HepG2 (cell line): Measurements from ENCODE around the gene ZP2. TPM values are rescaled to one million over a fixed set of nuclear protein-coding genes. Genes with fewer than 3 reads are reported as not detected.
A peak's percentile ranks its signal among the peaks of the same experiment; 100 is the strongest.

Source experiments
- ATF7-NPFF ChIP-seq: sonication (generic); formaldehyde crosslinking; IDR thresholded peaks from 2 replicates; pipeline ENCODE4 v1.8.1; 2023; ENCODE audit warnings: mild to moderate bottlenecking, low read depth, missing genetic modification reagents, moderate library complexity
- ATM ChIP-seq: fragments of 450-650 bp; IDR thresholded peaks from 2 replicates; pipeline ENCODE4 v1.7.1; 2017; ENCODE audit warnings: mild to moderate bottlenecking, borderline replicate concordance
- CTCF ChIP-seq: sonication (generic); formaldehyde crosslinking; IDR thresholded peaks from 2 replicates; pipeline ENCODE4 v1.5.0; 2020; ENCODE audit warnings: mild to moderate bottlenecking, missing genetic modification reagents, moderate library complexity
- DBP ChIP-seq: sonication (generic); formaldehyde crosslinking; IDR thresholded peaks from 2 replicates; pipeline ENCODE4 v1.4.0; 2020; ENCODE audit warnings: missing genetic modification reagents; ENCODE audit errors: not compliant biosample characterization
- DR1 ChIP-seq: sonication (generic); formaldehyde crosslinking; IDR thresholded peaks from 2 replicates; pipeline ENCODE4 v1.8.0; 2021; ENCODE audit warnings: mild to moderate bottlenecking, missing genetic modification reagents, inconsistent platforms
- FUBP1 ChIP-seq: sonication (generic); formaldehyde crosslinking; IDR thresholded peaks from 2 replicates; pipeline ENCODE4 v1.5.1; 2020; ENCODE audit warnings: missing genetic modification reagents, mild to moderate bottlenecking, borderline replicate concordance
- MEIS2 ChIP-seq: sonication (generic); formaldehyde crosslinking; IDR thresholded peaks from 2 replicates; pipeline ENCODE4 v1.9.0; 2021; ENCODE audit warnings: mild to moderate bottlenecking, missing genetic modification reagents
- SP4 ChIP-seq: sonication (generic); formaldehyde crosslinking; IDR thresholded peaks from 2 replicates; pipeline ENCODE4 v1.8.1; 2023; ENCODE audit warnings: mild to moderate bottlenecking, missing genetic modification reagents
- TAF1 ChIP-seq: sonication (generic); formaldehyde crosslinking; IDR thresholded peaks from 2 replicates; pipeline ENCODE4 v1.4.0; 2020; ENCODE audit warnings: missing genetic modification reagents
- TCF12 ChIP-seq, 2 experiments: fragments of 450-650 bp in 1 of 2; sonication (generic) in 1 of 2; formaldehyde crosslinking in 1 of 2; IDR thresholded peaks; 2 replicates each; pipeline versions ENCODE4 v1.6.1 to v1.8.0; 2017 to 2022; ENCODE audit warnings: antibody characterized with exemption in 1 of 2, mild to moderate bottlenecking in 1 of 2, missing genetic modification reagents in 1 of 2, moderate library complexity in 1 of 2
- TCF7 ChIP-seq: sonication (generic); IDR thresholded peaks from 2 replicates; pipeline ENCODE4 v1.6.1; 2016; ENCODE audit warnings: antibody characterized with exemption, low read depth
- TSC22D2 ChIP-seq: sonication (generic); formaldehyde crosslinking; IDR thresholded peaks from 2 replicates; pipeline ENCODE4 v1.5.1; 2020; ENCODE audit warnings: missing genetic modification reagents, mild to moderate bottlenecking, borderline replicate concordance
- ZBTB25 ChIP-seq: IDR thresholded peaks from 2 replicates; pipeline ENCODE4 v1.6.1; 2018; ENCODE audit warnings: missing genetic modification reagents
- ZNF275 ChIP-seq: sonication (generic); formaldehyde crosslinking; IDR thresholded peaks from 2 replicates; pipeline ENCODE4 v1.8.0; 2022; ENCODE audit warnings: missing genetic modification reagents, mild to moderate bottlenecking, inconsistent platforms, borderline replicate concordance
- ZNF292 ChIP-seq: sonication (generic); formaldehyde crosslinking; IDR thresholded peaks from 2 replicates; pipeline ENCODE4 v1.8.1; 2022; ENCODE audit warnings: mild to moderate bottlenecking, low read depth, missing genetic modification reagents, borderline replicate concordance
- ZNF562 ChIP-seq: sonication (generic); formaldehyde crosslinking; IDR thresholded peaks from 2 replicates; pipeline ENCODE4 v1.8.0; 2022; ENCODE audit warnings: missing genetic modification reagents, borderline replicate concordance
- ZNF75D ChIP-seq: sonication (generic); formaldehyde crosslinking; IDR thresholded peaks from 2 replicates; pipeline ENCODE4 v1.8.1; 2023; ENCODE audit warnings: missing genetic modification reagents, mild to moderate bottlenecking, borderline replicate concordance
- polyA plus RNA-seq, 8 experiments: library from polyadenylated mRNA; depleted of rRNA in 3 of 8; stranded (reverse) in 7 of 8; unstranded in 1 of 8; fragments of >200 nt; fragmentation: Illumina TruSeq in 4 of 8; extraction: Trizol in 4 of 8; gene quantifications; 2 replicates each; pipeline versions ENCODE4 v1.2.1 to v1.2.3, GENCODE V29; 2011 to 2016; ENCODE audit warnings: low read depth in 4 of 8, missing spikeins in 1 of 8, mixed read lengths in 1 of 8; ENCODE audit not compliant: insufficient read depth in 1 of 8
- total RNA-seq, 5 experiments: library from RNA; depleted of rRNA; stranded (reverse); fragments of >200 nt; fragmentation: Illumina TruSeq; extraction: Trizol; gene quantifications; 2 replicates each; pipeline ENCODE4 v1.2.3, GENCODE V29; 2016; ENCODE audit warnings: low read depth in 1 of 5
- TF ChIP-seq, protein P1 (sequence below): IDR thresholded peaks from 2 replicates; pipeline ENCODE4 v1.6.1; 2012; ENCODE audit warnings: low read length, improper control_type of control experiment

The ZP2 gene
- total and polyA plus RNA-seq, 2 of the 13 experiments (the other 11 are each of a cell fraction or from before 2014, with no cell fraction given), result not detected

DNA sequence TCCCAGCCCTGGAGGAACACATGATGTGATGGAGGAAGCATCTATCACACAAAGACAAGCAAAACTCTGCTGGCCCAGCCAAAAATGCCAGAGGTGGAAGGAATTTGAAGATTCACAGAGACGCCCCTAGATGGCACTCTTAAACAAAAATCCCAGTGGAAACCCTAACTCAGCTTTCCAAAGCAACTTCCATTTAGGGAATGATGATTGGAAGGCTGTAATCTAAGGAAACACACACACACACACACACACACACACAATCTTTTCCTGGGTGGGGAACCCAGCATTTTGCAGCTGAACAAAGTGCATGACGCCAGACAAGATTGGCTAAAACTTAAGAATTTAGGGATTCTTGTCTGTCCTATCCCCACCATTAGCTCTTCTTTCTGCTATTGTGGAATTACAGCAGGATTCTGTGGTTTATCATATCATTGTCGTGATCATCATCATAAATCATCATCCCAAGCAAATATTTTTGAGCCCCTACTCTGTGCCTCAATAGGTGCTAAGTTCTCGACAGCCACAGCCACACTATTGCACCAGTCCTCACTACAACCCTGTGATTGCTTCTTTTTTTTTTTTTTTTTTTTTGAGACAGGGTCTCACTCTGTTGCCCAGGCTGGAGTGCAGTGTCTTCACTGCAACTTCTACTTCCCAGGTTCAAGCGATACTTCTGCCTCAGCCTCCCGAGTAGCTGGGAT, 54.5 kb downstream of the ZP2 start (continued):
- TF ChIP-seq, protein P1, sequence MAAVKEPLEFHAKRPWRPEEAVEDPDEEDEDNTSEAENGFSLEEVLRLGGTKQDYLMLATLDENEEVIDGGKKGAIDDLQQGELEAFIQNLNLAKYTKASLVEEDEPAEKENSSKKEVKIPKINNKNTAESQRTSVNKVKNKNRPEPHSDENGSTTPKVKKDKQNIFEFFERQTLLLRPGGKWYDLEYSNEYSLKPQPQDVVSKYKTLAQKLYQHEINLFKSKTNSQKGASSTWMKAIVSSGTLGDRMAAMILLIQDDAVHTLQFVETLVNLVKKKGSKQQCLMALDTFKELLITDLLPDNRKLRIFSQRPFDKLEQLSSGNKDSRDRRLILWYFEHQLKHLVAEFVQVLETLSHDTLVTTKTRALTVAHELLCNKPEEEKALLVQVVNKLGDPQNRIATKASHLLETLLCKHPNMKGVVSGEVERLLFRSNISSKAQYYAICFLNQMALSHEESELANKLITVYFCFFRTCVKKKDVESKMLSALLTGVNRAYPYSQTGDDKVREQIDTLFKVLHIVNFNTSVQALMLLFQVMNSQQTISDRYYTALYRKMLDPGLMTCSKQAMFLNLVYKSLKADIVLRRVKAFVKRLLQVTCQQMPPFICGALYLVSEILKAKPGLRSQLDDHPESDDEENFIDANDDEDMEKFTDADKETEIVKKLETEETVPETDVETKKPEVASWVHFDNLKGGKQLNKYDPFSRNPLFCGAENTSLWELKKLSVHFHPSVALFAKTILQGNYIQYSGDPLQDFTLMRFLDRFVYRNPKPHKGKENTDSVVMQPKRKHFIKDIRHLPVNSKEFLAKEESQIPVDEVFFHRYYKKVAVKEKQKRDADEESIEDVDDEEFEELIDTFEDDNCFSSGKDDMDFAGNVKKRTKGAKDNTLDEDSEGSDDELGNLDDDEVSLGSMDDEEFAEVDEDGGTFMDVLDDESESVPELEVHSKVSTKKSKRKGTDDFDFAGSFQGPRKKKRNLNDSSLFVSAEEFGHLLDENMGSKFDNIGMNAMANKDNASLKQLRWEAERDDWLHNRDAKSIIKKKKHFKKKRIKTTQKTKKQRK, result no peak
- TF ChIP-seq SP4 (CRISPR knock-in tag) (0 out of 2 replicates have a peak, but pooled peaks have one; percentile 26), ZNF75D (CRISPR knock-in tag) (no peak), ZBTB25 (CRISPR knock-in tag) (no peak), DBP (no peak), ZNF292 (CRISPR knock-in tag) (no peak), TCF7 (no peak), TCF12 (IDR thresholded peaks at IDR 0.05) (no peak), TCF12 (CRISPR knock-in tag; IDR thresholded peaks at IDR 0.05) (no peak), FUBP1 (no peak), MEIS2 (CRISPR knock-in tag) (no peak), TSC22D2 (CRISPR knock-in tag) (0 out of 2 replicates have a peak, but pooled peaks have one; percentile 30), ATM (no peak), ATF7-NPFF (CRISPR knock-in tag) (no peak), CTCF (peak; percentile 94), ZNF275 (CRISPR knock-in tag) (no peak), DR1 (CRISPR knock-in tag) (no peak), TAF1 (CRISPR knock-in tag) (no peak), ZNF562 (no peak)
